CD8-positive, alpha-beta memory T cell (primary cell): ENCODE data around the gene TDG. TPM values are rescaled to one million over a fixed set of nuclear protein-coding genes. Genes with fewer than 3 reads are reported as not detected.

Experiments used
- polyA plus RNA-seq: library from polyadenylated mRNA; unstranded; fragments of 300-500 nt; fragmentation: Illumina TruSeq; gene quantifications from one replicate; pipeline ENCODE4 v1.2.3, GENCODE V29; 2021
- total RNA-seq, 2 experiments: library from RNA; stranded (reverse); gene quantifications; one replicate each; pipeline ENCODE4 v1.2.3, GENCODE V29; 2021

The TDG gene
- total and polyA plus RNA-seq, 3 experiments from 2014 or later, result 24.1 to 52.6 (median 51.2) TPM

Other genes starting within 250 kb of the TDG start
- 10 to 100 TPM in 1 of 2 experiments, 1 to 10 TPM in 1; 9.9 to 10.0 TPM for gene NT5DC3, start 124.6 kb upstream of the TDG start, total RNA-seq
- gene NT5DC3, start 124.6 kb upstream of the TDG start, polyA plus RNA-seq, result 0.93 TPM
- 100 to 1,000 TPM; 461 to 488 TPM for gene HSP90B1, start 35.5 kb upstream of the TDG start, total RNA-seq
- 348 TPM for gene HSP90B1, start 35.5 kb upstream of the TDG start, polyA plus RNA-seq
- under 1 TPM in 1 of 2 experiments, not detected in 1; 0.11 TPM for gene GLT8D2, start 84.3 kb downstream of the TDG start, total RNA-seq
- gene GLT8D2, start 84.3 kb downstream of the TDG start, polyA plus RNA-seq, result not detected
- gene HCFC2, start 98.7 kb downstream of the TDG start, total RNA-seq, result 10 to 100 TPM; 12.5 to 13.0 TPM
- gene HCFC2, start 98.7 kb downstream of the TDG start, polyA plus RNA-seq, result 8.5 TPM
- 10 to 100 TPM; 25.5 to 27.5 TPM for gene NFYB, start 172.3 kb downstream of the TDG start, total RNA-seq
- 41.1 TPM for gene NFYB, start 172.3 kb downstream of the TDG start, polyA plus RNA-seq
- gene TXNRD1, start 249.9 kb downstream of the TDG start, total RNA-seq, result 100 to 1,000 TPM; 103 to 107 TPM
- gene TXNRD1, start 249.9 kb downstream of the TDG start, polyA plus RNA-seq, result 30.6 TPM